GM19240 (cell line): Measurements from ENCODE around the gene PCDHGA4.
"Not testable (repeated sequence)": the region's sequence is repeated elsewhere in the genome, so short reads cannot be mapped to it uniquely, and the experiment has no call there.

Experiments
- DNase-seq: peaks from one replicate; pipeline ENCODE4 v3.0.0; 2011; ENCODE audit warnings: low spot score; ENCODE audit not compliant: insufficient read length

PCDHGA4 gene

GRCh38 chr5:141384471-141385267 lies 29.8 kb downstream of the PCDHGA4 start:
- no peak for DNase-seq

- DNase-seq: not testable (repeated sequence)
Measured at GRCh38 chr5:141387557-141388311, 32.9 kb downstream of the PCDHGA4 start, which contains the start of gene PCDHGB4. TSS of gene PCDHGB4 (plus strand) at chr5:141387698. CDS start at chr5:141387885, 187 bp downstream.

GRCh38 chr5:141388661-141389060 lies 33.8 kb downstream of the PCDHGA4 start:
- DNase-seq: no peak

GRCh38 chr5:141389153-141390042 lies 34.6 kb downstream of the PCDHGA4 start:
- no peak for DNase-seq

- DNase-seq: no peak
Measured at GRCh38 chr5:141392429-141393198, 37.8 kb downstream of the PCDHGA4 start, which contains the start of gene PCDHGA8. TSS of gene PCDHGA8 (plus strand) at chr5:141392633. CDS start at chr5:141392814, 181 bp downstream.

GRCh38 chr5:141393267-141393666 lies 38.4 kb downstream of the PCDHGA4 start:
- DNase-seq: no peak

GRCh38 chr5:141394401-141395187 lies 39.8 kb downstream of the PCDHGA4 start:
- not testable (repeated sequence) for DNase-seq

GRCh38 chr5:141397756-141398551 lies 43.1 kb downstream of the PCDHGA4 start, which contains the start of gene PCDHGB5:
TSS of gene PCDHGB5 (plus strand) at chr5:141397947. CDS start at chr5:141398128, 181 bp downstream.
- not testable (repeated sequence) for DNase-seq

- DNase-seq: no peak
Measured at GRCh38 chr5:141398608-141399007, 43.8 kb downstream of the PCDHGA4 start.

- DNase-seq: no peak
Measured at GRCh38 chr5:141399555-141400258, 44.9 kb downstream of the PCDHGA4 start.

GRCh38 chr5:141402553-141403243 lies 47.9 kb downstream of the PCDHGA4 start, which contains the start of gene PCDHGA9:
TSS of gene PCDHGA9 (plus strand) at chr5:141402778. CDS start at chr5:141402953, 175 bp downstream.
- no peak for DNase-seq

- DNase-seq: no peak
Measured at GRCh38 chr5:141403387-141403786, 48.6 kb downstream of the PCDHGA4 start.
